Cerebellar cortex (tissue), 1 donor: ENCODE results near the gene MAP3K7.

Experiments used
- DNase-seq: peaks from one replicate; pipeline ENCODE4 v3.0.0-alpha.2; 2015; ENCODE audit warnings: low spot score

MAP3K7 gene

DNA sequence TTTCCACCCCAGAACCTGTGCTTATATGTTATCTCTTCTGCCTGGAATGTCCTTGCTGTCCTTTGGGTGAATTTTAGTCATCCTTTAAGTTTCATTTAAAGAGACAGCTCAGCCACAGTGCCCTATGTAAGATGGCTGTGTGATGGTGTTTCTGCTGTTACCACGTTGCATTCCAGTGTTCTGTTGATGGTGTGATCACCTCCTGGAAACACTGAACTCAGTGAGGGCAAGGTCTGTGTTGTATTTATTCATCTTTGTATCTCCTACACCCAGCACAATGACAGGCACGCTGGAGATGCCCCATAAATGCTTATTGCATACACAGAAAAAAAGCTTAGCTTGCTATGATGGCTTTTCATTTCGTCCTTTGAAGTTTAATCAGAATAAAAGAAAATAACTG, 102.5 kb downstream of the MAP3K7 start:
- DNase-seq, result no peak

DNA sequence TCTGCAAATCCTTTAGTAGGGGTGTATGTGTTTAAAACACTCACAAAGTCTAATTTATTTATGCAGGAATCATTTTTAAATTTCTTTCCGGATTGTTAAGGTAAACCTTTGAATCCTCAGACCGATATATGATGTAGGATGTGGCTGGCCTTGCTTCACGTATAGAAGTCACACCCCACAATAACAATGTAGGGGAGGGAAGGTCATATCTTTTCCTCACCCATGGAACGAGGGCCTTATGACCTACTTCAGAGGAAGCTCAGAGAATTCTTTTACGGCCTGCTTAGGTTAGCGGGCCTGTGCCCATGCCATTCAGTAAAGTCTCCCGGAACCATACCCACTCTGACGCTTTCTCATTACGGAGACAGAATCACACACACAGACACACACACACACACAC, 102.9 kb downstream of the MAP3K7 start:
- DNase-seq, result no peak

DNA sequence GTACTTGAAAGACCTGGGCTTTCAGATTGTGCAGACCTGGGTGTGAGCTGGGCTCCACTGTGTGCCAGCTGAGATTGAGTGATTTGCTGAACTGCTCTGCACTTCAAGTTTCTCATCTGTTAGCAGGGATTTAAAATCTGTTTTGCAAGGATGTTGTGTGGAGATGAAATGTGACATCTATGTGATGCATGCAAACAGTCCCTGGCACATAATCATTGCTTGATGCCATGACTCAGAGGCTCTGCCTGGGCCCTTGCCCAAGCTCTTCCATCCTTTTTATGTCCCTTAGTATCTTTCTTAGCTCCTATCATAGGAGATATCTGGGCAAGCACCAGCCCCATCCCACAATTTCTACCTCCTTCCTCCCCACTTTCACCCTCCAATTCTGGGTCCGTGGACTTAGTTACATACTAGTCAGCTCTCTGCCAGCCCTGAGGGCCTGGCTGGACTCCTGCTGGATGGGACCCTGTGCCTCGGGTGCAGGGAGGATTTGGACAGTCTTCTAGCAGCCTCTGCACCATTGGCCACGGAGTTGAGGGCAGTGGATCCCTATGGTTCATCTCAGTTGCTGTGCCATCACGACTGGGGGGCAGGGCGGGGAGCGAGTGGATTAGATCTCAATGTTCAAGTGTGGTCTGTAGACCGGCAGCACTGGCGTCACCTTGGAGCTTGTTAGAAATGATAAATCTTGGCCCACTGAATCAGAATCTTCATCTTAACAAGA, 103.6 kb downstream of the MAP3K7 start:
- DNase-seq, result no peak

DNA sequence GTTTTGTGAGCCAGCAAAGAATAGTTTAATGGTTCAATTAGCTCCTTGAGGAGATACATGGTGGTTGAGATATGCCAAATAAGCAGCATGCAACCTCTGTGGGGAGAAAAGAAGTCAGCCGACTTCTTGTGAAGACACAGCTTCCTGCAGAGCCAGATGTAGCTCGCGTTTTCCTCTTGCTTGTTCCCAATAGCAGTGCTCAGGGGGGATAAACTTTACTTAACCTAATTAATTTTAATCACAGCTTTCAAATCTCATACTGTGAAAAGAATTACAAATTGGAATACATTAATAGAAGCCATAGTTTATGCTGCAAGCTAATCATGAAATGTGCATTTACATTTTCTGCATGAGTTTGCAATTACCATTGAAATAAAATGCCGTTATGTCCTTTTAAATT, 106.2 kb downstream of the MAP3K7 start:
- no peak for DNase-seq

DNA sequence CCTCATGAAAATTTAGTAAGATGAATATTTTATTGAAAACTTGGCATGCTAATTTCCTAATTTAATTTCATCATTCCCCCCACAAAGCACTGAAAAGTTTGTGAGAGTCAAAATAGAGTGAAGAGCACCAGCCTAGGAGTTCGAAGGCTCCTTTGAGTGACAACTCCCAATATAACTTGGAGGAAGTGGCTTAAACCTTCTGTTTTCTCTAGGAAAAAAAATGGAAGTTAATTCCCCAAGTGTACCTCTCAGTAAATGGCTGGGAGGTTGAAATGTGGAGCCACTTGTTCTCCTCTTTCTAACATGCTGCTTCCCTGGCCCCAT, 107.3 kb downstream of the MAP3K7 start:
- DNase-seq, result no peak

DNA sequence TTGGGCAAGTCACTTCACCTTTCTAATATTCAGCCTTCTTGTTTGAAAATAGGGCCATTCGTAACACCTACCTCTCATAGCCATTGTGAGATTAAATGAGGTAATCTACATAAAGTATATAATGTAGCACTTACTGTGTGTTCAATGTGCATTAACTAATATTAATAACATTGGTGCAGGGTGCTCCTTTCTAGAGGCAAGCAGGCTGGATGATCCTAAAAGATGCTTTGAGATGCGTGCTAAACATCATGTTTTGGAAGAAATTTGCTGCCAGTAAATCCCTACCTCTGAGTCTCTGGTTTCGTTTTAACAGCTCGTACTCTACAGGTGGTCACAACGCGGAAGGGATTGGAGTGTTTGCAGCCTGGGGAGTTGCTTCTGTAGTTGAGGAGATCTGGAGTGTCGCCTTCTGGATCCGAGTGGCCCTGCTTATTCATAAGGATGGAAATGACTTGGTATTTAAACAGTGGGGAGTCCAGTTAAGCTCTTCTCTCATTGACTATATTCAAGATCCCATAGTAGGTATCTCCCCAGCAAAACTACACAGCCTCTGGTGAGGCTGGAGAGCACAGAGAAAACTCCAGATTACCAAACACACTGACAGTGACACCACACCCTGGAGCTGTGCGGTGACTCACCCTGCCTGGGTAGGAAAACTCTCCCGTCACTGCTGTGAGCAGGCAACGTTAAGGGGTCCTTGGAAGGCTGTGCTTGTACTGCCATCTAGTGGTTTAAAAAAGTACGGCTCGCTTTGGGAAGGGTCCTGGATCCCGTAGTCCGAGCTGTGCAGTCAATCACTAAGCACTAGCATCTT, 107.9 kb downstream of the MAP3K7 start:
- DNase-seq, result peak; percentile 93

DNA sequence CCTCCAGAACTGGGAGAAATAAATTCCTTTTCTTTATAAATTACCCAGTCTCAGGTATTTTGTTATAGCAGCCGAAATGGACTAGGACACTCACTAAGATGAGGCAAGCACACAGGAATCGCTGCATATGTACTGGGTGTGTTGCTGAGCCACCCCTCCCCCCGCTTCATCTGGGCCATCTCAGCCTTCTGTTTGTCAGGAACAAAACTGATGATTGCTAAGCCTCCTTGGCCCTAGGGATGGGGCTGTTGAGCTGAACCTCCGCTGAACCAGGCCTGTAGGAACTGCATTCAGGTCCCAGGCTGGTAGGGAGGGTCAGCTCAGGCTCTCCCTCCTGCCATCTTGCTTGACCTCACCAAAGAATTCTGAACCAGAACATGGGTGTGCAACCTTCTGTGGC, 108.6 kb downstream of the MAP3K7 start:
- peak; percentile 7 for DNase-seq

DNA sequence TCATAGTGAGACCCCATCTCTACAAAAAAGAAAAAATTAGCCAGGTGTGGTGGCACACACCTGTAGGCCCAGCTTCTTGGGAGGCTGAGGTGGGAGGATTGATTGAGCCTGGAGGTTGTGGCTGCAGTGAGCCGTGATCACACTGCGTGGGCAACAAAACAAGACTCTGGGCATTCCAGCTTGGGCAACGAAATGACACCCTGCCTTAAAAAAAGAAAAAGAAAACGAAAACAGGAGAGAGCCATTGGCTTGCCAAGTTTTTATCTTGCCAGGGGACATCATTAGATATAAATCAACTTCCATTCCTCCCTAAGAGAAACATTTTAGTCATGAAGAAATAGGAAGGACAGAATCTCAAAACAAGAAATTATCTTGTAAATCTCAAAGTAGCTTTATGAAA, 109.5 kb downstream of the MAP3K7 start:
- no peak for DNase-seq

DNA sequence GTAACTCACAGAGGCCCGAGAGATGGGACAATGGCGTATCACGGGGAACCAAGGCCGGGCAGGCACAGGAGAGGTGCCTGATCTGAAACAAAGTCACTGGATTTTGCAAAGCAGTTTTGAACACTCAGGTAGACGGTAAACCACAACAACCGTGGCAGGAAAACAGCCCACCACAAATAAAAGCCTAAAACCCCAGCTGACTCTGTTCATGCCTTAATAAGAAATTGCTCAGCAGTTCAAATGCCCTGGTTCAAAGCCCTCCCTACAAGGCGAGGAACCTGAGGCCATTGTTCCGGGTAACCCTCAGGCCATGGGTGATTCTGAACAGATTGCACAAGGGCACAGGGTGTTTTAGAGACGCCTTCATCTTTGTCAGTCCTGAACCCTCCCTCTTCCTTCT, 114.2 kb downstream of the MAP3K7 start:
- DNase-seq, result no peak

DNA sequence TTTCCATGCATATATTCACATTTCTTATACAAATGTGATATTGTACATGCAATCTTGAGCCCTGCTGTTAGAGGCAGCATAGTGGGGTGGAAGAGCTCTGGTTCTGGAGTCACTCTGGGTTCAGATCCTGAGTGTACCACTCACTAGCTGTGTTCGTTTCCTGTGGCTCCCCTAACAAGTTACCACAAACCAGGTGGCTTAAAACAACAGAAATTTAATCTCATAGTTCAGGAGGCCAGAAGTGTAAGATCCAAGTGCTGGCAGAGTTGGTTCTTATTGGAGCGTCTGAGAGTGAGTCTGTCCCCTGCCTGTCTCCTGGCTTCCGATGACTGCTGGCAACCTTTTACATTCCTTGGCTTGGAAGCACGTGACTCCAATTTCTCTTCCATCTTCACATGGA, 115.6 kb downstream of the MAP3K7 start:
- DNase-seq, result no peak

DNA sequence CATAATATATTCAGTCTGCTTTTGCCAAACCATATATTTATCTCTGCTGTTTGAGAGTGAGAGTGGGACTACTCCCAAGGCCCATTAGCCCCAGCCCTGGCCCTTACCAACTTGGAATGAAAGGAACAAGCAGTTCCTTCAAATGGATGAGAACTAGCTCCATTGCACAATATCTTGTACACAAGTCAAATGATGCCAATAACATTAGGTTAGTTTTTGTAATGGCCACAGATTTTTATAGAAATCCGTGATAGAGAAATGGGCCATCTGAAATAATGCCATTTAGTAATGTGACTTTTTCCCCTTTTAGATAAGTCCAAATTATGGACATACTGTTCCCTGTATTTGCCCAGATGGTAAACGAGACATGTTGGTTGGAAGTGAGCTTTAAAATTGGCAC, 117.0 kb downstream of the MAP3K7 start:
- peak; percentile 51 for DNase-seq

DNA sequence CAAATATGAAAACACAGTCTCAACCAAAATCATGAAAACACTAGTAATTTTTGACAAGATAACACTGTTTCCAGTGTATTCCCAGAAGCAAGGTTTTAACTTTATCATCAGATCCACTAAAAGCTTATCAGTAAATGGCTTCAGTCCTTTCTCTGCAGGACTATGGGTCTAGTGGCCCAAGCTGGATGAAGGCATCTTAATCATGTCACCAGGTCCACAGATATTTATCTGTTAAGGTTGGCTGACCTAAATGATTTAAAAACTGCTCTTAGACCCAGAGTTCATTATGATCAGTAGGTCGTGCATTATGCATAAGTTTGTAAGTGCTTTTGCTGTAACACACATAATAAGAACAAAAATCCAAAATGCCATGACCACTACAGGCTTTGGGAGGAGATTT, 118.0 kb downstream of the MAP3K7 start:
- DNase-seq, result no peak

DNA sequence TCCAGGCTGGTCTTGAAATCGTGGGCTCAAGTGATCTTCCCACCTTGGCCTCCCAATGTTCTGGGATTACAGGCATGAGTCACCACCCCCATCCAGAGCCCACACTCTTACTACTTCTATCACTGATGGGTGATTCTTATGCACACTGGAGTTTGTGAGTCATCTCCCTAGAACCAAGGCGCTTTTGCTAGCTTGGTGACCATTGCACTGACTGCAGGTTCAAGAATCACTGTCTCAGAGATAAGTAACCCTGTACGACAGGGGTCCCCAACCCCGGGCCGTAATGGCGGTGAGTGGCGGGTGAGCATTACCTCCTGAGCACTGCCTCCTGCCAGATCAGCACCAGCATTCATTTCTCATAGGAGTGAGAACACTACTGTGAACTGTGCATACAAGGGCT, 118.8 kb downstream of the MAP3K7 start:
- DNase-seq, result no peak

DNA sequence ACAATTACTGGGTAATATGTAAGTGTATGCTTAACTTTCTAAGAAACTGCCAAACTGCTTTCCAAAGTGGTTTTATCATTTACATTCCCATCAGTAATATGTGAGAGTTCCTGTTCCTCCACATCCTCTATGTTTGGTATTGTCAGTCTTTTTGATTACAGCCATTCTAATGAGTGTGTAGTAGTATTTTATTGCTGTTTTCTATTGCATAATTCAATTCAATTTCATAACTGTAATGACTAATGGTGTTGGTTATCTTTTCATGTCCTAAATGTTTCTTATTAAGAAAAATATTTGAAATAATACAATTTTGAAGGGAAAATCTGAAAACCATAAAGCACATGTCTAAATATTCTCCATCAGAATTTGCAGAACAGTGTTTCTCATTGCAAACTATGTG, 119.3 kb downstream of the MAP3K7 start:
- DNase-seq, result no peak

DNA sequence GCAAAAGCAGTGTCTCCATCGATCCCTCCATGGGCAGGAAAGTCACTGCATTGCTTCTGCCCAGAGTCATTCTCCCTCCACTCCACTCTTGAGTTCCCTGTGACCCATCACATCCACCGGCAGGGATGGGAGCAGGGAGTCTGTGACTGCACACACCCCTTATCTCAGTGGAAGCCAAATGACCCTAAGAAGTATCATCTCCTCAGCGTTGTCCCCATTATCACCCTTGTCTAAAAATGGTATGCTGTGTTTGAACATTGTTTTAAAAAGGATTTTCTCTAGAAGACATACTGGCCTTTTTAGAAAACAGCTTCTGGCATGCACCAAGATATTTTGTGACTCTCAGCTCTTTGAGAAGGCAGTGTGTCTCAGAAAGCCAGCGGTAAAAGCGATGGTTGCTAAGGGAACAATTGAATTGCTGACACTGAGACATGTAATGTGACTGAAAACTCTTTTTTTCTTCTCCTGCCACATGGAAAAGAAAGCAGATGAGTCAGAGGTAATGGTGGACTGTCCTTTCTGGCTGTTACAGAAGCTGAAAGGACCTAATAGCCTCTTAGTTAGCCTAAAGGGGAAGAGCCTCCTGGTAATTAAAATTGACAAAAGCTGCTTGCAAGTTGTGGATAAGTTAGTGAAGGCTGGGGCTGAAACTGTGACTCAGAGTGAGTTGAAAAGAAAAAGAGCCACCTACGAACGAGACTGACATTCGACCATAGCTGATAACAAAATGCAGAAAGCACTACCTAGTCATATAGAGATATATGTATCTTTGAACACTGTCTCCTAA, 120.5 kb downstream of the MAP3K7 start:
- no peak for DNase-seq

DNA sequence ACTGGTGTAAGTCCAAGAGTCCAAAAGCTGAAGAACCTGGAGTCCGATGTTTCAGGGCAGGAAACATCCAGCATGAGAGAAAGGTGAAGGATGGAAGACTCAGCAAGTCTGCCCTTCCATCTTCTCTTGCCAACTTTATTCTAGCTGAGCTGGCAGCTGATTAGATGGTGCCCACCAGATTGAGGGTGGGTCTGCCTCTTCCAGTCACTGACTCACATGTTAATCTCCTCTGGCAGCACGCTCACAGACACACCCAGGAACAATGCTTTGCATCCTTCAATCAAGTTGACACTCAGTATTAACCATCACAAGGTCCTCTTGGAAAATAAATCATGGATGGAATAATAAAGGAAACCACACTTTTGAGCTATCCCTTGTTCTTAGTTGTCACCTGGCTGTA, 121.2 kb downstream of the MAP3K7 start:
- DNase-seq, result no peak

DNA sequence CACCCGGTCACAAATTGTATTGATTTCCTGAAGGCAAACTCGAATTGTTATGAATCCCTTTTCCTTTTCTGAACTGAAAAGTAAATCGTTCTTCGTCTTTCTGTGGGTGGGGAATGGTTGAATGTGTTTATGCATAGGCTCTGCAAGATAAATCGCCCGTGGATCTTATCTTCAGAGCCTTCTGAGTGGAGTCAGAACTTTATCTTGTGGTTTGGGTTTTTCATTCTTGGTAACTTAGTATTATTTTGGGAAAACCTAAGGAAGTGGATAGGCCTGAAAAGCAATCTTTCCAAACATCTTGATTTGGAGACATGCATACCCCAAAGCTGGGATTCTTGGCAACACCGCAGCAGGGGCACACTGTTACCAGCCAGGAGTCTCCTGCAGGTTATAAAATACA, 122.4 kb downstream of the MAP3K7 start:
- no peak for DNase-seq

DNA sequence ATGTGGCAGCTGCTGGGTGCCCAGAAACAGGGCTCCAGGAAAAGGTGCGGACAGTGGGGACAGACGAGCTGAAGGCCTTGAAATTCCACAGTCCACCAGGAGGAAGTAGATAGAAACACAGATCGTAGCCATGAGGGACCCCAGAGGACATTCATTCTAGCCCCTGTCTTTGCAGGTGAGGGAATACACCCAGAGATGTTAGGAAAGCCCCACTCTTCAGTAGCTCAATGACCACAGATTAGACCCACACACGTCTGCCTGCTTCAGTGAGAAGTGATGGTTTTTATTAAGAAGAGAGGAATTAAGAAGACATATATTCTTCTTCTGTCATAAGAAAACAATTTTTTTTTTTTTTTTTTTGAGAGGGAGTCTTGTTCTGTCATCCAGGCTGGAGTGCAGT, 123.0 kb downstream of the MAP3K7 start:
- DNase-seq, result no peak
